Measurements from ENCODE around the gene LYST. TPM values are rescaled to one million over a fixed set of nuclear protein-coding genes. Genes with fewer than 3 reads are reported as not detected.

Gene LYST
- total RNA-seq, 2 experiments from 2014 or later = 77.4 to 87.3 TPM

GRCh38 chr1:235898126-235898525 lies 31.4 kb upstream of the LYST start:
- H3K27ac Mint-ChIP-seq = no peak overlapping the region
- H3K36me3 Mint-ChIP-seq (ENCODE audit: low read depth) = no peaks in the 10 kb centered on the region
- ChIA-PET CTCF (no interaction called here), POLR2A (no interaction called here)
- ATAC-seq (no peak), DNase-seq (no peak)
- no peaks in the 10 kb centered on the region for H3K9me3 Mint-ChIP-seq
- no peak overlapping the region for H3K4me3 Mint-ChIP-seq
- TF ChIP-seq CTCF (IDR thresholded peaks at IDR 0.05) = no peak
- no peaks in the 10 kb centered on the region for H3K27me3 Mint-ChIP-seq
- intact Hi-C loops (cut with micrococcal nuclease) = no loop called here
- H3K4me1 Mint-ChIP-seq (ENCODE audit: low read depth) = peaks cover 13% of the 10 kb centered on the region

DNA sequence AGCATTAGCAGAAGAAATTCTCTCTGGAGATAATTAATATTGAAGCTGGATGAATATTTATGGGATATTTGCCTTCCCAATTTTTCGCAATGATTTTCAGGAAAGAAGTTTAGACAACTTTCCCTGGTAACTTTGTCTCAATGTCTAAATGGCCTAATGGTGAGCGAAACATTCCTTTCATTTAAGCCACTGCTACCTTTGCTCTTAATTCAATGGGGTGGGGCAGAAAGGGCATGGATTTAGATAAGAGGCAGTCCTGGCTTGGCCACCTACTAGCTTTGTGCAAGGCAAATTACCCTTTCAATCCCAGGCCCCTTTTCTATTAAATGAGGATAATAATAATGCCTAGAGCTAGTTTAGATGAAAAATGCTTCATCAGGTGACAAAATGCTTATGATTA lies 27.1 kb upstream of the LYST start:
- POLR2A ChIA-PET = interaction anchor here (0.6 to 1.1 kb wide), 3 partner anchors 19 to 41 kb away, joined by 3 read pairs; no protein-coding TSS in a partner anchor
- Mint-ChIP-seq H3K36me3 (ENCODE audit: low read depth) (no peaks in the 10 kb centered on the region), H3K4me1 (ENCODE audit: low read depth) (peaks cover 18% of the 10 kb centered on the region), H3K9me3 (no peaks in the 10 kb centered on the region), H3K27me3 (no peaks in the 10 kb centered on the region), H3K27ac (no peak overlapping the region), H3K4me3 (no peak overlapping the region)
- ATAC-seq = no peak
- DNase-seq = no peak
- CTCF ChIA-PET = interaction anchor here (0.7 to 1.8 kb wide), 5 partner anchors 23 to 78 kb away, joined by 3 to 7 read pairs (median 5); no protein-coding TSS in a partner anchor
- intact Hi-C loops (cut with micrococcal nuclease) = no loop called here
- no peak for TF ChIP-seq CTCF (IDR thresholded peaks at IDR 0.05)

GRCh38 chr1:235892734-235893413 lies 26.2 kb upstream of the LYST start:
- peaks cover 2% of the 10 kb centered on the region for H3K9me3 Mint-ChIP-seq
- DNase-seq (no peak), ATAC-seq (no peak)
- no peak overlapping the region for H3K4me3 Mint-ChIP-seq
- POLR2A ChIA-PET = interaction anchor here (1.1 kb wide), 1 partner anchor 37 kb away, joined by 3 read pairs; no protein-coding TSS in a partner anchor
- peaks cover 27% of the 10 kb centered on the region for H3K4me1 Mint-ChIP-seq (ENCODE audit: low read depth)
- CTCF ChIA-PET = interaction anchor here (1.5 to 1.8 kb wide), 3 partner anchors 35 to 79 kb away, joined by 5 to 6 read pairs (median 6); no protein-coding TSS in a partner anchor
- no peak overlapping the region for H3K27ac Mint-ChIP-seq
- intact Hi-C loops (cut with micrococcal nuclease) = no loop called here
- TF ChIP-seq CTCF (IDR thresholded peaks at IDR 0.05) = no peak
- H3K36me3 Mint-ChIP-seq (ENCODE audit: low read depth) = no peaks in the 10 kb centered on the region
- H3K27me3 Mint-ChIP-seq = no peaks in the 10 kb centered on the region

DNA sequence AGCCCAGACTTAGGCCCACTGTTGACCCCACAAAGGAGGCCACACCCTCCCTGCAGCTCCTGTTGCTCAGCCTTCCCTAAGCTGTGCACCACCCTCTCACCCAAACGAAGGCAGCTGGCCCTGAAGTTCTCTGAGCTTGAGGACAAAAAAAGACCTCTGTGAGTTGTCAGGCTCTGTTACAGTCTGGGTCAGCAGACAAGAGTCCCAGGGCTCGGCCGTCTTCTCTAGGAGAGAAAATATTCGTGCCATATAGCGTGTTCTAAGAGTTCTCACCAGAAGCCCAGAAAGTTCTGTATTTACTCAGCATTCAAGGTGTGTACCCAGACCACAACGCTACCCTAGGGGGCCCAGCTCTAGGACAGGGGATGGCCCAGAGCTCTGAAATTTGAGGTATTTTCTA lies 25.5 kb upstream of the LYST start:
- no peaks in the 10 kb centered on the region for H3K36me3 Mint-ChIP-seq (ENCODE audit: low read depth)
- peaks cover 2% of the 10 kb centered on the region for H3K9me3 Mint-ChIP-seq
- ChIA-PET POLR2A (no interaction called here), CTCF (interaction anchor here (1.7 kb wide), 1 partner anchor 80 kb away, joined by 6 read pairs; no protein-coding TSS in a partner anchor)
- H3K4me3 Mint-ChIP-seq = peak overlapping the region; percentile 22
- TF ChIP-seq CTCF (IDR thresholded peaks at IDR 0.05) = no peak
- intact Hi-C loops (cut with micrococcal nuclease) = no loop called here
- H3K27ac Mint-ChIP-seq = peak overlapping the region; percentile 67
- H3K27me3 Mint-ChIP-seq = no peaks in the 10 kb centered on the region
- ATAC-seq (no peak), DNase-seq (peak; percentile 44)
- H3K4me1 Mint-ChIP-seq (ENCODE audit: low read depth) = peaks cover 33% of the 10 kb centered on the region

DNA sequence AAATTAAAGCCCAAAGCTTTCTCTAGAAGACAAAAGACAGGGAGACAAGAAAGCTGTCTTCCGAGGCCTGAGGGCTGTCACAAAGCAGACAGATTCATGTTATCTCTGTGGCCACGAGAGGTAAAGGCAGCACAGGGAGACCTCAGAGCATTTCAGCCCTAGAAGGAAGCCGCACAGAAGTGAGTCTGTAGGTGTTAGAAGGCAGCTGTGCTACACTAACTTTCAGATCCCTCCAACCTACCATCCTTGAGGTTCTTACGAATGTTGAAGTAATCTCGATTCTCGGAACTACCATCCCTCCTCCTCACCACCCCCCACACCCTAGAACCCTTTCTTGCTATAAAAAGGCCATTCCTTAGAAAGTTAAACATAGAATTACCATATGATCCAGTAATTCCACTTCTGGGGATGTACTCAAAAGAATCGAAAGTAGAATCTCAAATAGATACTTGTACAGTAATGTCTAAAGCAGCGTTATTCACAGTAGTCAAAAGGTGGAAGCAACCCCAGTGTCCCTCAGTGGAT lies 21.5 kb upstream of the LYST start:
- ChIA-PET CTCF (interaction anchor here (0.8 to 3.7 kb wide), 8 partner anchors 8 to 84 kb away, joined by 3 to 22 read pairs (median 4); no protein-coding TSS in a partner anchor), POLR2A (interaction anchor here (0.6 to 3.1 kb wide), 12 partner anchors 10 to 69 kb away, joined by 3 to 33 read pairs (median 5); partner anchors contain the start of gene LYST)
- DNase-seq (peak; percentile 82), ATAC-seq (peak; percentile 83)
- Mint-ChIP-seq H3K4me1 (ENCODE audit: low read depth) (peaks cover 58% of the 10 kb centered on the region), H3K4me3 (peak overlapping the region; percentile 33), H3K9me3 (peaks cover 2% of the 10 kb centered on the region), H3K36me3 (ENCODE audit: low read depth) (peaks cover 4% of the 10 kb centered on the region), H3K27ac (peak overlapping the region; percentile 89), H3K27me3 (no peaks in the 10 kb centered on the region)
- no peak for TF ChIP-seq CTCF (IDR thresholded peaks at IDR 0.05)
- intact Hi-C loops (cut with micrococcal nuclease) = loop anchor here (2.0 kb wide), 1 partner anchor 21 kb away; the partner anchor contains the start of gene LYST
